CD4-positive, alpha-beta T cell treated with Interleukin-6 at 100 ng/mL for 8 hours (primary cell): Measurements from ENCODE around the gene C11orf24.
A peak's percentile ranks its signal among the peaks of the same experiment; 100 is the strongest.

Source experiments
- DNase-seq: peaks from one replicate; pipeline ENCODE4 v3.0.0-alpha.2; 2020; ENCODE audit warnings: mixed read lengths, low spot score

C11orf24 gene

GRCh38 chr11:68271781-68272608 lies at the start of gene C11orf24:
Gene C11orf24, minus strand, starts transcription at chr11:68271973. Its CDS starts 8,206 bp downstream, at chr11:68263767.
- DNase-seq: peak; percentile 93

- DNase-seq: no peak
These were observed 45.5 kb upstream of the C11orf24 start for GRCh38 chr11:68317147-68317785.

GRCh38 chr11:68315171-68315920 lies 43.6 kb upstream of the C11orf24 start:
- no peak for DNase-seq

- no peak for DNase-seq
These were observed 42.7 kb upstream of the C11orf24 start for GRCh38 chr11:68314203-68315170.

GRCh38 chr11:68313574-68314202 lies 41.9 kb upstream of the C11orf24 start:
- DNase-seq: no peak

- DNase-seq: no peak
These were observed 41.2 kb upstream of the C11orf24 start for GRCh38 chr11:68312780-68313573.

- no peak for DNase-seq
These were observed 40.5 kb upstream of the C11orf24 start, which contains the start of gene LRP5 for GRCh38 chr11:68312117-68312779. Gene LRP5, plus strand, starts transcription at chr11:68312591. Its CDS starts 124 bp downstream, at chr11:68312715.

GRCh38 chr11:68311160-68312116 lies 39.7 kb upstream of the C11orf24 start:
- no peak for DNase-seq

GRCh38 chr11:68309621-68310185 lies 37.9 kb upstream of the C11orf24 start:
- no peak for DNase-seq

- no peak for DNase-seq
These were observed 36.3 kb upstream of the C11orf24 start for GRCh38 chr11:68308068-68308467.

GRCh38 chr11:68306636-68307035 lies 34.9 kb upstream of the C11orf24 start:
- no peak for DNase-seq

- DNase-seq: no peak
These were observed 32.4 kb upstream of the C11orf24 start for GRCh38 chr11:68303982-68304780.

- DNase-seq: no peak
These were observed 31.3 kb upstream of the C11orf24 start for GRCh38 chr11:68303083-68303482.

- DNase-seq: no peak
These were observed 30.9 kb upstream of the C11orf24 start for GRCh38 chr11:68302670-68303069.

GRCh38 chr11:68302256-68302655 lies 30.5 kb upstream of the C11orf24 start:
- no peak for DNase-seq

- DNase-seq: no peak
These were observed 28.5 kb upstream of the C11orf24 start for GRCh38 chr11:68300076-68300830.
